Skeletal muscle tissue (tissue), 4 donors: ENCODE data around the gene QRICH1. TPM values are rescaled to one million over a fixed set of nuclear protein-coding genes. Genes with fewer than 3 reads are reported as not detected.

Experiments
- H3K27ac ChIP-seq: one replicate; pipeline ENCODE4 v1.7.0; 2013; ENCODE audit warnings: mild to moderate bottlenecking, low read depth, low read length, inconsistent platforms
- H3K27me3 ChIP-seq, 3 donors: one replicate each; pipeline ENCODE4 v1.7.0; 2013; ENCODE audit warnings: low read length in 3 of 3; ENCODE audit not compliant: control insufficient read depth in 3 of 3, insufficient read depth in 3 of 3
- H3K36me3 ChIP-seq, 3 donors: one replicate each; pipeline ENCODE4 v1.7.0; 2013; ENCODE audit warnings: low read length in 3 of 3; ENCODE audit not compliant: control insufficient read depth in 3 of 3, insufficient read depth in 3 of 3
- H3K4me1 ChIP-seq, 3 donors: one replicate each; pipeline ENCODE4 v1.7.0; 2013; ENCODE audit warnings: low read length in 3 of 3, mild to moderate bottlenecking in 3 of 3; ENCODE audit not compliant: control insufficient read depth in 3 of 3, insufficient read depth in 3 of 3
- H3K4me3 ChIP-seq, 3 donors: one replicate each; pipeline ENCODE4 v1.7.0; 2013; ENCODE audit warnings: low read length in 3 of 3
- H3K9ac ChIP-seq, 3 donors: one replicate each; pipeline ENCODE4 v1.7.0; 2013; ENCODE audit warnings: low read length in 3 of 3, mild to moderate bottlenecking in 3 of 3, moderate library complexity in 2 of 3, low read depth in 1 of 3
- H3K9me3 ChIP-seq, 3 donors: one replicate each; pipeline ENCODE4 v1.7.0; 2013; ENCODE audit warnings: low read length in 3 of 3; ENCODE audit not compliant: control insufficient read depth in 3 of 3
- total RNA-seq: library from RNA; depleted of rRNA; stranded (reverse); fragments of >200 nt; gene quantifications from one replicate; pipeline ENCODE4 v1.2.3, GENCODE V29; 2014
- donor health status: Osteomylitis.

Gene QRICH1
- total RNA-seq, 1 donor from 2014 or later, result 92.9 TPM

GRCh38 chr3:49120096-49120437 is 26.2 kb upstream of the QRICH1 start:
- H3K9me3 ChIP-seq, result no peaks in the 10 kb centered on the region
- H3K27ac ChIP-seq, result peak overlapping the region; percentile 95
- peaks cover 74 to 78% (median 77%) of the 10 kb centered on the region in 3 donors for H3K36me3 ChIP-seq
- peak overlapping the region; percentile 98 to 100 (median 99) for H3K9ac ChIP-seq
- H3K4me1 ChIP-seq, result peaks cover 23 to 42% (median 26%) of the 10 kb centered on the region in 3 donors
- H3K4me3 ChIP-seq, result peak overlapping the region; percentile 91 to 99 (median 98)
- no peaks in the 10 kb centered on the region for H3K27me3 ChIP-seq

DNA sequence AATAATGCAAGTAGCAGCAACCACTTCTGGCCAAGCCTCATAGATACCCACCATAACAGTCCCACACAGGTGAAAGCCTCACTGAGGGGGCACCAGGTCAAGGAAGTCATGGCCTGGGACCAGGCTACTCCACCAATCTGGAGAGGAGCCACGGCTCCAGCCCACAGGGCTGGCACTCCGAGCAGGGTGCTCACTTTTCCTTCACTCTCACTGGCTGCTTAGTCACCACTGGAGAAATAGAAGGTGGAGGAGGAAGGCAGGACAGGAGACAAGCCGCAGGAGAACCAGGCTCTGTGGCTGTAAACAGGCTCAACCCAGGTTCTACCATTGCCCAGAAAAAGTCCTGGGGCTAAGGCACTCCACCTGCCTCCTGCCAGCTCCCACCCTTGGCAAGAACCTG is 25.6 kb upstream of the QRICH1 start:
- H3K36me3 ChIP-seq, result peaks cover 74 to 78% (median 77%) of the 10 kb centered on the region in 3 donors
- peaks cover 23 to 42% (median 26%) of the 10 kb centered on the region in 3 donors for H3K4me1 ChIP-seq
- peak overlapping the region; percentile 95 for H3K27ac ChIP-seq
- H3K27me3 ChIP-seq, result no peaks in the 10 kb centered on the region
- peak overlapping the region; percentile 91 to 99 (median 98) for H3K4me3 ChIP-seq
- peak overlapping the region; percentile 98 to 100 (median 99) for H3K9ac ChIP-seq
- no peaks in the 10 kb centered on the region for H3K9me3 ChIP-seq

DNA sequence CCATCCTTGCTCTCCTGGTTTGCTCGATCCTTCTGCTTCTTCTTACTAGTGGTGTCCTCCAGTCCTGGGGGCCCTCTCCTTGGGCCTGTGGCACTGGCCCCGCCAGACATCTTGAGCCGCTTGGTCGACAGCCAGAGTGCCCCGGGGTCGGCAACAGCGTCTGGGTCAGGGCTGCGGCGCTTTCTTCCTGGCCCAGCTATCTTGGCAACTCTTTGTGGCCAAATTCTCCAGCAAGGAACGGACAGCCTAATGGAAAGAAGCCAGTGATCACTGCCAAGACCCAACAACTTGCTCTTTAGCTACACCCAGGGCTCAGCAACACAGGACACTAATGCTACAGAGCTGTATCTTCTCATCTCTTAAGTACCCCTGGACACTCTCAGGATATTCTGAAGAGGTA is 25.2 kb upstream of the QRICH1 start:
- peaks cover 23 to 42% (median 26%) of the 10 kb centered on the region in 3 donors for H3K4me1 ChIP-seq
- H3K27me3 ChIP-seq, result no peaks in the 10 kb centered on the region
- H3K27ac ChIP-seq, result peak overlapping the region; percentile 95
- H3K36me3 ChIP-seq, result peaks cover 74 to 78% (median 77%) of the 10 kb centered on the region in 3 donors
- H3K9me3 ChIP-seq, result no peaks in the 10 kb centered on the region
- peak overlapping the region; percentile 98 to 100 (median 99) for H3K9ac ChIP-seq
- peak overlapping the region; percentile 14 to 98 (median 91) for H3K4me3 ChIP-seq

DNA sequence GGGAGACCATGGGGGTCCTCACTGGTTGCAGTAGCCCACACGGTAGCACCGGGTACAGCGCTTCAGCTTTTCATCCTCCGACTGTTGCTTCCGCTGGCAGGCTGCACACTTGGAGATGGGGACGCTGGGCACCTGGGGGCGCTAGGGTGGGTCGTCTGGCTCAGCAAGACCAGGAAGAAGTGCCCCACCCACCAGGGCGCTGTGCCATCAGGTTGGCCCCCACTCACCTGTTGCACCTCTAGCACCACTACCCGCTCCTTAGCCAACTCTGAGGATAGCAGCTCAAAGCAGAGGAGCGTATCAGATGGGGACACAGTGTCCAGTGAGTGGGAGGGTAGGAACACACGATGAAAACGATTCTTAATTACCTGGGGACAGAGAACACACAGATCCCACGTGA is 18.4 kb upstream of the QRICH1 start:
- Histone ChIP-seq H3K9me3 (no peaks in the 10 kb centered on the region), H3K27ac (no peak overlapping the region), H3K9ac (no peak overlapping the region), H3K36me3 (peaks cover 91 to 93% (median 93%) of the 10 kb centered on the region in 3 donors), H3K4me1 (peaks cover 0 to 6% (median 2%) of the 10 kb centered on the region in 3 donors), H3K4me3 (no peak overlapping the region), H3K27me3 (no peaks in the 10 kb centered on the region)

- peaks cover 0 to 2% (median 0%) of the 10 kb centered on the region in 3 donors for H3K4me1 ChIP-seq
- no peak overlapping the region for H3K9ac ChIP-seq
- no peak overlapping the region for H3K27ac ChIP-seq
- H3K36me3 ChIP-seq, result peaks cover 85 to 89% (median 88%) of the 10 kb centered on the region in 3 donors
- H3K4me3 ChIP-seq, result no peak overlapping the region
- H3K9me3 ChIP-seq, result no peaks in the 10 kb centered on the region
- H3K27me3 ChIP-seq, result no peaks in the 10 kb centered on the region
Observed at GRCh38 chr3:49111347-49111746, 17.5 kb upstream of the QRICH1 start.

DNA sequence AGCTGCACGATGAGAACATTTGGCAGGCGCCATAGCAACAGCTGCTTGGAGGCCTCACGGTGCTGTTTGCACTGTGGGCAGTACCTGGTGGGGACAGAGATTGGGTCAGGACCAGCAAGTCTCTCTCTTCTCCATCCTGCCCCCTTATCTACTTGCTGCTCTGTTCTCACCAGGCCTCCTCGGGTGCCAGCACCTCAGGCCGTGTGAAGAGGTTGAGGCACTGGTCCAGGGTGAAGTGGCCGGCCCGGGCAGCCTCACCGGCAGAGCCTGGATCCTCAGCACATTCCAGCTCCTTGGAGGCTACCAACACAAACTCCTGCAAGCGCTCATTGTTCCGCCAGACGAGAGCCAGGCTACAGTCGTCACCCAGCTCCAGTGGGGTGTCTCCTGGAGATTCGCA is 16.9 kb upstream of the QRICH1 start:
- H3K9me3 ChIP-seq, result no peaks in the 10 kb centered on the region
- no peak overlapping the region for H3K4me3 ChIP-seq
- H3K36me3 ChIP-seq, result peaks cover 81 to 85% (median 84%) of the 10 kb centered on the region in 3 donors
- H3K4me1 ChIP-seq, result peaks cover under 1 to 7% (median 1%) of the 10 kb centered on the region in 3 donors
- H3K9ac ChIP-seq, result no peak overlapping the region
- H3K27me3 ChIP-seq, result no peaks in the 10 kb centered on the region
- H3K27ac ChIP-seq, result no peak overlapping the region

GRCh38 chr3:49108346-49108745 is 14.5 kb upstream of the QRICH1 start:
- Histone ChIP-seq H3K9ac (no peak overlapping the region), H3K4me1 (peaks cover 15 to 28% (median 20%) of the 10 kb centered on the region in 3 donors), H3K27ac (no peak overlapping the region), H3K4me3 (no peak overlapping the region), H3K9me3 (no peaks in the 10 kb centered on the region), H3K36me3 (peaks cover 62 to 64% (median 63%) of the 10 kb centered on the region in 3 donors), H3K27me3 (no peaks in the 10 kb centered on the region)

GRCh38 chr3:49104427-49105291 is 10.8 kb upstream of the QRICH1 start, which contains the start of gene QARS1:
Gene QARS1 (minus strand): TSS chr3:49104757. CDS start chr3:49104733, 24 bp downstream.
- no peaks in the 10 kb centered on the region for H3K9me3 ChIP-seq
- peak within 1 kb of the TSS; percentile 70 for H3K27ac ChIP-seq
- peak within 1 kb of the TSS; percentile 76 to 99 (median 94) for H3K9ac ChIP-seq
- H3K4me1 ChIP-seq, result peaks cover 18 to 32% (median 24%) of the 10 kb centered on the region in 3 donors
- H3K27me3 ChIP-seq, result no peaks in the 10 kb centered on the region
- H3K36me3 ChIP-seq, result peaks cover 60 to 63% (median 62%) of the 10 kb centered on the region in 3 donors
- H3K4me3 ChIP-seq, result peak within 1 kb of the TSS; percentile 82 to 99 (median 85)

DNA sequence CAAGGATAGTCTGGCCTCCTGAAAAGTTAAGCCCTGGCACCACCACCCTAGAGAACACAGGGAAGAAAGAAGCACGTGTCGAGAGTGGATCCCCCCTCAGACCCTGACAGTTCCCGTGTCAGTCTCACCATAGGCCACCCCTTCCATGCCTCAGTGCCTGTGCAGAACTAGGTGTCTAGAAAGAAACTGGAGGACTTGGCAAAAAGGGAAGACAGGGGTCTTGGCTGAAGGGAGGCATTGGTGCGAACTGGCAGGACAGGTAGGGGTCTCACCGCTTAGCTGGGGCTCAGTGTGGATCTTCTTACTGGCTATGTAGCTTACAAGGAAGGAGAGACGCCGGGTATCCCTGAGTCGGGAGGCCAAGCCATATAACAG is 10.2 kb upstream of the QRICH1 start:
- peak overlapping the region; percentile 70 for H3K27ac ChIP-seq
- H3K27me3 ChIP-seq, result no peaks in the 10 kb centered on the region
- peak overlapping the region; percentile 76 to 99 (median 94) for H3K9ac ChIP-seq
- peaks cover 18 to 32% (median 24%) of the 10 kb centered on the region in 3 donors for H3K4me1 ChIP-seq
- H3K9me3 ChIP-seq, result no peaks in the 10 kb centered on the region
- H3K36me3 ChIP-seq, result peaks cover 60 to 63% (median 62%) of the 10 kb centered on the region in 3 donors
- H3K4me3 ChIP-seq, result peak overlapping the region; percentile 82 to 99 (median 85)

GRCh38 chr3:49100046-49100615 is 6.3 kb upstream of the QRICH1 start:
- Histone ChIP-seq H3K4me1 (peaks cover 16 to 20% (median 17%) of the 10 kb centered on the region in 3 donors), H3K27ac (no peak overlapping the region), H3K9me3 (no peaks in the 10 kb centered on the region), H3K36me3 (peaks cover 58 to 68% (median 61%) of the 10 kb centered on the region in 3 donors), H3K9ac (peak overlapping the region in 1 of 3 donors; percentile 16), H3K27me3 (no peaks in the 10 kb centered on the region), H3K4me3 (no peak overlapping the region)
